ENCODE measurements around the gene ARMC9.

Gene ARMC9

GRCh38 chr2:231332872-231333500, 134.6 kb downstream of the ARMC9 start:
- no peak for TF ChIP-seq CTCF (IDR thresholded peaks at IDR 0.05)

- no peak for TF ChIP-seq CTCF (IDR thresholded peaks at IDR 0.05)
Observed at GRCh38 chr2:231334179-231334930, 135.9 kb downstream of the ARMC9 start.

GRCh38 chr2:231334981-231335380, 136.6 kb downstream of the ARMC9 start:
- no peak for TF ChIP-seq CTCF (IDR thresholded peaks at IDR 0.05)

GRCh38 chr2:231335591-231335990, 137.2 kb downstream of the ARMC9 start:
- TF ChIP-seq CTCF (IDR thresholded peaks at IDR 0.05) = no peak

GRCh38 chr2:231336236-231336635, 137.8 kb downstream of the ARMC9 start:
- TF ChIP-seq CTCF (IDR thresholded peaks at IDR 0.05) = no peak

GRCh38 chr2:231336700-231337099, 138.3 kb downstream of the ARMC9 start:
- no peak for TF ChIP-seq CTCF (IDR thresholded peaks at IDR 0.05)

- no peak for TF ChIP-seq CTCF (IDR thresholded peaks at IDR 0.05)
Observed at GRCh38 chr2:231337807-231338759, 139.7 kb downstream of the ARMC9 start.
